T47D (cell line): ENCODE data around the gene PRDM8.

Source experiments
- DNase-seq, 2 experiments: peaks; one replicate each; pipeline versions ENCODE4 v3.0.0 to v3.0.0-alpha.2; 2011 to 2012; ENCODE audit warnings: low read depth in 1 of 2, low spot score in 1 of 2
- JUND ChIP-seq: IDR thresholded peaks from 2 replicates; pipeline ENCODE4 v1.6.1; 2012; ENCODE audit warnings: low read depth
- in situ Hi-C: cut with HindIII; loops from 2 replicates; pipeline ENCODE4 v1.10.0; 2016; ENCODE audit warnings: low sequenced_read_pairs, low pct_unique_long_range_greater_than_20kb

Gene PRDM8

DNA sequence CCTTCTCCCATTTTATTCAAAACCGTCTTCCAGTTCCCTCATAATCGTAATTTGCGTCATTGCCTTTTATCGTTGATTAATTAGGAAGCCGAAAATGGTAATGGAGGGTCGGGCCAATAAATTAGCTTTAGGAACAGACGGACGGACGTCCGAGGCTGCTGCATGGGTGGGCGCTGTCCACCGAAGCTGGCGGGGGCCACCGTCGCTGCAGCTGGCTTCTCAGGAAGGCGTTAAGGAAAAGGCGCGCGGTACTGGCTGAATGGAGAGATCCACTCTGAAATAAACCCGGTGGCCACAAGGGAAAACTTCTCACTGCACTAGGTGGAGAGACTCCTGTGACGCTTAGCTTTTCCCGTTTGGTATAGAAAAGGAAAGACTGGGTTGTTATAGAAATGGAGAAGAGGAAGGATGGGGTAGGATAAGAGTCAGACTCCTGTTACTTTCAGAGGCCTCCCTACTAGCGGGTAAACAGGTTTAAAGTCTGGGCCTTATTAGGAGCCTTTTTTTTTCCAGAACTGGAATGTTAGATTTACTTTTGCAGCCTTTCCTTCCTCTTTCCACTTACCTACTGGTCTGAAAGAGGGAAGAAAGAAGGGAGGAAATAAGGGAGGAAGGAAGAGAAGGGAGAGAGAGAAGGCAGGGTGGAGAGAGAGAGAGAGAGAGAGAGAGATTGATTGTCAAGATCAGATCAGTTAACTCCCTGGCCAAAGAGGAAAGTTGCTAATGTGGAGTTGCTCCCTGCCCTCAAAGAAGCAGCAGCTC is 11.3 kb upstream of the PRDM8 start:
- DNase-seq, result peak in 1 of 2 experiments; percentile 0
- in situ Hi-C loops, result no loop called here
- no peak for TF ChIP-seq JUND

DNA sequence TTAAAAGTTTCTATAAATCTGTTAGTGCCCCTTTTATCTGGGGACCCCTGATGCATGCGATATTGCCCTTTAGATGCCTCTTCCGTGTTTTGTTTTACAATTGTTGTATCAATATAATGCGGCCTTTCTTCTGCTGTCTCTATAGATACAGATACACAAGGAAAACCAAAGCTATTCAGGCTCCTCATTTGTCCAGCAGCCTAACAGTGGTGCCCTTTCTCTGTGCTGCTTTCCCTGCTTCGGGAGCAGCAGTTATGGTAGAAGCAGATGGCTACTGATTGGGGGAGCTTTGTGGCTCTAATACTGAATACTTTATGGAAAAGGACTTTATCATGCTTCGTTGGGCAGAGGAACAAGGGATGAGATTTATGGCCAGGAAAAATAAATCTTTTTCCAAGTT is 10.6 kb upstream of the PRDM8 start:
- TF ChIP-seq JUND, result no peak
- DNase-seq, result peak in 1 of 2 experiments; percentile 0
- in situ Hi-C loops, result no loop called here

DNA sequence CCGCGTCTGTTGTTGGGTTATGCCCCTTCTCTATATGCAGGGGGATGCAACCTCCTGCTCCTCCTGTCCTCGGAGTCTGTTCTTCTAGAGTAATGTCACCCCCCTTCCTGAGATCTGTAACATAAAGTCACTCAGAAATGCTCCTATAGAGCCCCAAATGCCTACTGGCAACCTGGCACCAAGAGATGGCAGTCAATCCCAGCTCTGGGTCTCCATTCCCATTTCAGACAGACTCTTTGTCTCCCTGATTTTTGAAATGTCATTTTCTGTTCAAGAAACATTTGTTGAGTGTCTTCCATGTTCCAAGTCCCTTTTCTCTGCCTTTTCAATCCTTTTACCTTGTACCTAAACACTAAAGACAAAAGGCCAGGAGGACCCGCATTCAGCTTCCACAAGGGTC is 9.6 kb upstream of the PRDM8 start:
- in situ Hi-C loops, result no loop called here
- DNase-seq, result peak in 1 of 2 experiments; percentile 0
- TF ChIP-seq JUND, result no peak

DNA sequence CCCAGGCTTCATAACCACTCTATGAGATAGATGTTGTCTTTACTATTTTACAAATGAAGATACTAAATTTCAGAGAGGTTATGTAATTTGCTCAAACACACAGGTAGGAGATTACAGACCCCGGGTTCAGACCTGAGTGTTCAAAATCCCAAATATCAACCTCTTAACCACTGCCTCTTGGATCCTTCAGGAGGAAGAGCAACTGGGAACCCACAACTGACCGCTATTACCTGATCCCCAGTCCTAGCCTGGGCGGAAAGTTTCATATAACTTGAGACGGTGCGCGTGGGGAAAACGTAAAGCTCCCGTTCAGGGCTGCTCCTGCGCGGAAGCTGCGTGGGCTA is 8.9 kb upstream of the PRDM8 start:
- TF ChIP-seq JUND, result no peak
- in situ Hi-C loops, result no loop called here
- no peak for DNase-seq

DNA sequence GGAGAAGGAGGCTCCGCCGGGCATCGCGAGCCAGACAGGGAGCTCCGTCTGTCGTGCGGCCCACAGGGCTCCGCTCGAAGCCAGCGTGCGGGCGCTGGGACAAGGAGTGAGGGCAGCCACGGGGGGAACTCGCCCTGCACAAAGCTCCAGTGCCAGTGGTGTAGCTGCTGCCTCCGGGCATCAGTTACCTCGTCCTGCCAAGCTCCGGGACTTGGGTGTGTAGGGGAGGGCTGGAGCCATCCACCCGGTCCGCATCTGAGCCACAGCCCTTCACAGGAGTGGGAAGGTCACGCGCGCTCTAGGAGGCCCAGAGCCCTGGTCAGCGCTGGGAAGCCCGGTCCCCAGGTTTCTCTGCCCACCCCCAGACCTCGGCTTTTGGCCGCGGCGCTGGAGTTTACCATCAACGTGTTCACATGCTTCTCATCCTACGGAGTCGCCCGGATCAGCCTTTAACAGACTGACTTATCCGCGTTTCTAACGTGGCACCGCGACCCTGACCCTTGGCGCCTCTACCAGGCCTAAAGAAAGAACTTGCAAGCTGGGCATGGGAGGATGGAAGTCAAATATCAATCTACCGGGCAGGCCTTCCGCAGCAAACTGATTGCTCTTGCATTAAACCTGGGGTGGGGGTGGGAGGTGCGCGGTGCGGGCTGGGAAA is 8.4 kb upstream of the PRDM8 start:
- in situ Hi-C loops, result no loop called here
- no peak for DNase-seq
- TF ChIP-seq JUND, result no peak

DNA sequence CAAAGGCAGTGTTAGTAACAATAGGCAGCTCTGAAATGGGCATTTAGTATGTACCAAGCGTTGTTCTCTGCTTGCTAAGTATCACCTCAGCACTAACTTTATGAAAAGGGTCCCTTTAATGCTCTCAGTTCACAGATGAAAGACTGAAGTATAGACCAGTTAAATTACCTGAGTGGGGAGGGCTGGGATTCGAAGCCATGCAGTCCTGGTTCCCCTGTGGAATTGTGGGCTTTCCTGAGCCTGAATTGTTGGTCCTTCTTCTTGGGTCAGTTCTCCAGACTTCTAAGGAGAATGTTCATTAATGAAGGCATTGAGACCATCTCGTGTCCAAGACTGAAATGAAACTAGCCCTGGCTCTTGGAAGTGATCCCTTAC is 7.7 kb upstream of the PRDM8 start:
- in situ Hi-C loops, result no loop called here
- DNase-seq, result no peak
- TF ChIP-seq JUND, result no peak

DNA sequence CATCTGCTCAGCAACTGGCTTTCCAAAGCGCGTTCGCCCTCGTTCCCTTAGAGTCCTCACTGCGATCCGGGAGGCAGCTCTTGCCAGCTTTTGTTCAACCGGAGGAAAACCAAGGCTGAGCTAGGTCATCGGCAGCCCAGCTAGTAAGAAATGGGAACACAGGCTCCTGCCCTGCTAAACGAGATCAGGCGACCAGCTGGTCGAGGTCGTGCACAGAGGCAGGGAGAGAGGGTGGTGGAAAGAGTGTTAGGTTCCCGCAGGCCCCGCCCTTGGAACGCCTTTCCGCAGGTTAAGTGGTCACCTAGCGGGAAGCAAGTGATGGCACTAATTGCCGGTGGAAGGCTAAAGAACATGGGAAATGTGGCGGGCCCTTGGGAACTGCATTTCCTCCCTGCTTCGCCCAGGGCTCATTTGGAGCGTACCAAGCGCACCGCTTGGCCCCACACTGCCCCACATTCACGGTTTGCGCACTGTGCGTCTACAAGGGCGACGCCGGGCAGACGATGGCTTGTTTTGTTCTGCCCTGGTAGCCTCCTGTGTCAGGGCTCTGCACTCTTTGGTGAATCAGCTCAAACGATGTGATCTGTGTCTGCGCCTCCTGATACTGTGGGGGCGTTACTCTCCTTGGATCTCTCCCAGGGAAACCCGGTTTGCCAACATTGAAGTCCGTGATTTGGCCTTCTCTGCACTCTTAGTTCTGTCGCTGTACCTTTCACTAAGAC is 7.2 kb upstream of the PRDM8 start:
- no peak for TF ChIP-seq JUND
- in situ Hi-C loops, result no loop called here

DNA sequence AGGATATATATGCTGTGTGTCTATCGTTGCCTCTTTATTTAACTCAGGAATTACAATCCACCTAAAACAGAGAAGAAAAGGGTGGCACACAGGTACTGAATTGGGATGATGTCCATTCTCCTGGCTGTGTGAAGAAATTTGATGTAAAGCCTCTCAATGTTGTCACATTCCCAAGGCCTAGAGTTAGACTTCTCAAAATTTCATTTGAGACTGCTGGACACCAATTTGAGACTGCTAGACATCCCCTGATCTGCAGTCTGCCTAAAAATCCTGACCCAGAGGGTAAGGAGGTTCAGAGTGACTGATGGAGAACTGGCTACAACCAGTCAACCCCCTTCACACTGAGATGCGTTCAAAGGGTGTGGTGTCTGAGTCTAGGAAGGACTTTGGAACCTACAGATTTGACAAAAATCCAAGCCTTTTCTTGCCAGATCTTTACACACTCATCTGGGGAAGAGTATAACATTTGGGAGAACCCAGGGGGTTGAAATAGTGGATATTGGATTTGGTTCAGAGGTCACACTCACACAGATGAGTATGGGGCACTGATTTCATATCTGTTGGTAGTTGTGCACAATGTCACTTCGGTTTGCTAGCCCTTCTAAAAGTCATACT is 4.9 kb upstream of the PRDM8 start:
- TF ChIP-seq JUND, result no peak
- DNase-seq, result no peak
- in situ Hi-C loops, result no loop called here

More for the DNA sequence above, 7.2 kb upstream of the PRDM8 start:
- DNase-seq, result no peak

DNA sequence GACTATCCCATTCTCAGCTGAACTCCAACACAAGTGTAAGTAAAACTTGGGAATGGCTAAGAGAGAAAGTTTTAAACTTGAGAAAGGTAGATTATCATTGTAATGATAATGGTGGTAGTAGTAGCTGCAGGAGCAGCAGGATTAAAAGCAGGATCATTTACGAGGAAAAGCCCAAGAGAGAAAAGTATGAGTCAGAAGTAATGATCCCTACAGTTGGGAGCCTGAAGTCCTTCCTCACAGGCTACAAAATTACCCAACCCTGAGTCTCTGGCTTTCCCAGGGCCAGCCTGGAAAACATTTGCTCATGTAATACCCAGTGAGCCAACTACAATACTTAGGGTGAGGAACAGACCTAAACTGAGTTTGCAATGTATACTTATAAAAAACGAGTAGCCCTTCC is 4.4 kb upstream of the PRDM8 start:
- in situ Hi-C loops, result no loop called here
- no peak for TF ChIP-seq JUND
- DNase-seq, result no peak

DNA sequence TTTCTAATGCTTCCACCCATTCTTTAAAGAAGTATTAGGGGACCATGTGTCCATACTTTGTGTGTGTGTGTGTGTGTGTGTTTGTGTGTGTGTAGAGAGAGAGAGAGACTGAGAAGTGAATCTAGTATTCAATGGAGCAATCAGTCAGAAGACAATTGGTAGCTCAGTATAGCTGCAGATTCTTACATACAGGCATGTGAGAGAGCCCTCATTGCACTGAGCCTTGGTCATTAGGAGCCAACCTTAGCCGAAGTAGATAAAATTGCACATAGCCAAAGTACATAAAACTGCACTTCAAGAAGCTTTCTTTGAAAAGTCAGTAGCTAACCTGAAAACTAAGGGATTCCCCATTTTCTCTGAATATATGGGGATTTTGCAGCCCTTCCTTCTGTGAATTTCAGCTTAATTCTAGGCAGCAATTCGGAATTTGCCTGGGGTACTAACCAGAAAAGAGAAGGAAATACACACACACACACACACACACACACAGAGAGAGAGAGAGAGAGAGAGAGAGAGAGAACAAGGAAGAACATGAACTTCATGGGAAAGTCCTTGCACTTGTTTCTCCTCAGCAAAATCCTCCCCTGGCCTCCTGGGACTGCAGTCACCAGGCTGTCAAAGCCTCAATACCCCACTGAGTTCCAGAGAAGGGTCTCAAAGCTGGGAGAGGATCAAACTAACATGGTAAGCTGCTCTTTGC is 1.7 kb upstream of the PRDM8 start:
- DNase-seq, result no peak
- in situ Hi-C loops, result no loop called here
- no peak for TF ChIP-seq JUND

DNA sequence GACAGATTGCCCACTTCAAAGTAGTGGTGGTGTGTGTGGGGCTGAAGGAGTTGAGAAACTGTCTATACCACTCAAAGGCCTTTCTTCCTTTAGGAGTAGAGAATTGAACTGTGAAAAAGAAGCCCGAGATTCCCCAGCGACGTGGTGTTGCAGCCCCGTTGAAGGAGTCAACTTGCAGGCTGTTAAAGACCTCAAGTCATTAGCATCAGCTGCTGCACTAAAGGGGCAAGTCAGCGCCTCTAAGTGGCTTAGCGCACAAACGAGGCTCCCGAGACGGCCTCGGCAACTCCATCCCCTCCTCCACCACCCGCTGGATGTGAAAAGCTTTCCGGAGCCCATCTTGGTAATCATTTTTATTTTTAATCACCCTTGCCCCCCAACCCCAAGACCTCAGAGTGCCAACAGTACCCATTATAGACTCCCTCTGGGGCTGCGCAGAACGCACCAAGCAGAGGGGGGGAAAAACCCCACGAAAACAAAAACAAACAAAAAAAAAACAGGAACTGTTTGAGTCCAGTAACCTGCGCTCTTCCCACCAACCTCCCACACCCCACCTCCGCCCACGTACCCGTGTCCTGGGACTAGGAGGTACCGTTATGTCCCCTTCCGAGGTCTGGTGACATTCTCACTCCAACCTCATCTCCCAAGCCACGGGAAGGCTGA is 913 bp upstream of the PRDM8 start:
- in situ Hi-C loops, result no loop called here
- TF ChIP-seq JUND, result no peak
- DNase-seq, result no peak
